Measurements from ENCODE around the gene PKP3. TPM values are rescaled to one million over a fixed set of nuclear protein-coding genes. Genes with fewer than 3 reads are reported as not detected.
"Not testable (repeated sequence)": the region's sequence is repeated elsewhere in the genome, so short reads cannot be mapped to it uniquely, and the experiment has no call there.

PKP3 gene
- total and polyA plus RNA-seq, 12 donors, result 0.13 to 3.0 (median 0.72) TPM

DNA sequence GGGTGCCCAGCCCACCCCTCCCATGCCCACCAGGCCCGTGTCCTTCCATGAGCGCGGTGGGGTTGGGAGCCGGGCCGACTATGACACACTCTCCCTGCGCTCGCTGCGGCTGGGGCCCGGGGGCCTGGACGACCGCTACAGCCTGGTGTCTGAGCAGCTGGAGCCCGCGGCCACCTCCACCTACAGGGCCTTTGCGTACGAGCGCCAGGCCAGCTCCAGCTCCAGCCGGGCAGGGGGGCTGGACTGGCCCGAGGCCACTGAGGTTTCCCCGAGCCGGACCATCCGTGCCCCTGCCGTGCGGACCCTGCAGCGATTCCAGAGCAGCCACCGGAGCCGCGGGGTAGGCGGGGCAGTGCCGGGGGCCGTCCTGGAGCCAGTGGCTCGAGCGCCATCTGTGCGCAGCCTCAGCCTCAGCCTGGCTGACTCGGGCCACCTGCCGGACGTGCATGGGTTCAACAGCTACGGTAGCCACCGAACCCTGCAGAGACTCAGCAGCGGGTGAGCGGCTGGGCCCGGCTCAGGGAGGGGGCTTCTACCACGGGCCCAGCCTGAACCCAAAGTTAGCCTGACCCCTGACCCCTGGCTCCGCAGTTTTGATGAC lies 3.0 kb downstream of the PKP3 start:
- H3K4me3 ChIP-seq, result peak overlapping the region in 9 of 10 donors; percentile 29 to 53 (median 46)
- no peaks in the 10 kb centered on the region for H3K36me3 ChIP-seq
- peaks cover 0 to 5% (median 0%) of the 10 kb centered on the region in 11 donors for H3K9me3 ChIP-seq
- peaks cover 0 to 53% (median 9%) of the 10 kb centered on the region in 7 donors for H3K27me3 ChIP-seq
- intact Hi-C loops (cut with DNase I), result loop anchor here in 1 of 10 donors (10.0 kb wide), 1 partner anchor 118 kb away; no protein-coding TSS in a partner anchor
- peaks cover 0 to 17% (median 7%) of the 10 kb centered on the region in 9 donors for H3K4me1 ChIP-seq
- peak overlapping the region in 1 of 10 donors; percentile 28 for H3K27ac ChIP-seq
- TF ChIP-seq, protein P1, sequence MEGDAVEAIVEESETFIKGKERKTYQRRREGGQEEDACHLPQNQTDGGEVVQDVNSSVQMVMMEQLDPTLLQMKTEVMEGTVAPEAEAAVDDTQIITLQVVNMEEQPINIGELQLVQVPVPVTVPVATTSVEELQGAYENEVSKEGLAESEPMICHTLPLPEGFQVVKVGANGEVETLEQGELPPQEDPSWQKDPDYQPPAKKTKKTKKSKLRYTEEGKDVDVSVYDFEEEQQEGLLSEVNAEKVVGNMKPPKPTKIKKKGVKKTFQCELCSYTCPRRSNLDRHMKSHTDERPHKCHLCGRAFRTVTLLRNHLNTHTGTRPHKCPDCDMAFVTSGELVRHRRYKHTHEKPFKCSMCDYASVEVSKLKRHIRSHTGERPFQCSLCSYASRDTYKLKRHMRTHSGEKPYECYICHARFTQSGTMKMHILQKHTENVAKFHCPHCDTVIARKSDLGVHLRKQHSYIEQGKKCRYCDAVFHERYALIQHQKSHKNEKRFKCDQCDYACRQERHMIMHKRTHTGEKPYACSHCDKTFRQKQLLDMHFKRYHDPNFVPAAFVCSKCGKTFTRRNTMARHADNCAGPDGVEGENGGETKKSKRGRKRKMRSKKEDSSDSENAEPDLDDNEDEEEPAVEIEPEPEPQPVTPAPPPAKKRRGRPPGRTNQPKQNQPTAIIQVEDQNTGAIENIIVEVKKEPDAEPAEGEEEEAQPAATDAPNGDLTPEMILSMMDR (IDR thresholded peaks at IDR 0.05), result peak in 8 of 9 donors; percentile 33 to 68 (median 52)
- 19 to 45% methylated on average over 43 of the region's 43 CpGs for whole genome bisulfite sequencing, 2 donors
- peak; percentile 71 to 94 (median 89) for ATAC-seq
- DNase-seq, result peak; percentile 62 to 66

DNA sequence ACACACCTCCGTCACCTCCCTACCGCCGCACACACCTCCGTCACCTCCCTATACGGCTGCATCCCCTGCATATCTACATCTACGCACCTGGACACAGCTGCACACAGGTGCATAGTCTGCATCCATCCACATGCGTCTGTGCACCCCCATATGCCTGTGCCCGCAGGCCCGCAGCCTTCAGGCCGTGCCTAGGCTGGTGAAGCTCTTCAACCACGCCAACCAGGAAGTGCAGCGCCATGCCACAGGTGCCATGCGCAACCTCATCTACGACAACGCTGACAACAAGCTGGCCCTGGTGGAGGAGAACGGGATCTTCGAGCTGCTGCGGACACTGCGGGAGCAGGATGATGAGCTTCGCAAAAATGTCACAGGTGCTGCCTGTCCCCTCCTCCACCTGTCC lies 4.8 kb downstream of the PKP3 start:
- whole genome bisulfite sequencing, 2 donors, result 84 to 95% methylated on average over 20 of the region's 20 CpGs
- DNase-seq, result no peak
- Histone ChIP-seq H3K4me3 (no peak overlapping the region), H3K4me1 (peaks cover 0 to 15% (median 7%) of the 10 kb centered on the region in 9 donors), H3K36me3 (no peaks in the 10 kb centered on the region), H3K27ac (no peak overlapping the region), H3K9me3 (peaks cover 0 to 5% (median 0%) of the 10 kb centered on the region in 11 donors), H3K27me3 (peaks cover 0 to 35% (median 5%) of the 10 kb centered on the region in 7 donors)
- no peak for ATAC-seq
- TF ChIP-seq, protein P1 (IDR thresholded peaks at IDR 0.05), result no peak
- intact Hi-C loops (cut with DNase I), result loop anchor here in 1 of 10 donors (10.0 kb wide), 1 partner anchor 116 kb away; no protein-coding TSS in a partner anchor

DNA sequence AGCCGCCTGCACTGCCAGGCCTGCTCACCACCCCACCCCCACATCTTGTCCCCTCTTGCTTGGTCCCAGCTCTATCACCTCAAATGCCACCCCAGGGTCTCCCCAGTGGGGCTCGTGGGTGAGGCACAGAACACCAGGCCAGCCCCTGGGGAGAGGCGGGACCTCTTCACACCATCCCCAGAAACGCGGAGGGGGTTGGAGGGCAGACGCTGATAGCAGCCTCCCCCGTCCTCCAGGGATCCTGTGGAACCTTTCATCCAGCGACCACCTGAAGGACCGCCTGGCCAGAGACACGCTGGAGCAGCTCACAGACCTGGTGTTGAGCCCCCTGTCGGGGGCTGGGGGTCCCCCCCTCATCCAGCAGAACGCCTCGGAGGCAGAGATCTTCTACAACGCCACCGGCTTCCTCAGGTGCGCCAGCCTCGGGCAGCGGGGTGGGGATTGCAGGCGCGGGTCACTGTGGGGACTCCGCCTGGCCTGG lies 5.8 kb downstream of the PKP3 start:
- peaks cover 0 to 13% (median 7%) of the 10 kb centered on the region in 9 donors for H3K4me1 ChIP-seq
- ATAC-seq, result no peak
- DNase-seq, result peak in 1 of 2 donors; percentile 9
- no peaks in the 10 kb centered on the region for H3K36me3 ChIP-seq
- H3K9me3 ChIP-seq, result peaks cover 0 to 5% (median 0%) of the 10 kb centered on the region in 11 donors
- intact Hi-C loops (cut with DNase I), result loop anchor here in 2 of 10 donors (10.0 kb wide), 1 partner anchor 115 kb away; no protein-coding TSS in a partner anchor
- no peak overlapping the region for H3K27ac ChIP-seq
- H3K27me3 ChIP-seq, result peaks cover 0 to 27% (median 5%) of the 10 kb centered on the region in 7 donors
- 20 to 82% methylated on average over 21 of the region's 21 CpGs for WGBS, 2 donors
- TF ChIP-seq, protein P1 (IDR thresholded peaks at IDR 0.05), result no peak
- no peak overlapping the region for H3K4me3 ChIP-seq

DNA sequence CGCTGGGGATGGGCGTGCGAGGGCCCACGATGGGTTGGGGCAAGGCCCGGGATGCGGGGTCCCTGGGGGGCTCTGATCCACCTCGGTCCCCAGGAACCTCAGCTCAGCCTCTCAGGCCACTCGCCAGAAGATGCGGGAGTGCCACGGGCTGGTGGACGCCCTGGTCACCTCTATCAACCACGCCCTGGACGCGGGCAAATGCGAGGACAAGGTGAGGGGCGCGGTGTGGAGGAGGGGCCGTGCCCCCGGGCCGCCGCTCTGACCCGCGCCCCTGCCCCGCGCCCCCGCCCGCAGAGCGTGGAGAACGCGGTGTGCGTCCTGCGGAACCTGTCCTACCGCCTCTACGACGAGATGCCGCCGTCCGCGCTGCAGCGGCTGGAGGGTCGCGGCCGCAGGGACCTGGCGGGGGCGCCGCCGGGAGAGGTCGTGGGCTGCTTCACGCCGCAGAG lies 6.3 kb downstream of the PKP3 start:
- no peak overlapping the region for H3K27ac ChIP-seq
- H3K9me3 ChIP-seq, result peaks cover 0 to 5% (median 0%) of the 10 kb centered on the region in 11 donors
- no peak overlapping the region for H3K4me3 ChIP-seq
- intact Hi-C loops (cut with DNase I), result loop anchor here in 1 of 10 donors (10.0 kb wide), 1 partner anchor 115 kb away; no protein-coding TSS in a partner anchor
- ATAC-seq, result no peak
- WGBS, 2 donors, result 9 to 82% methylated on average over 30 to 50 of the region's 50 CpGs
- TF ChIP-seq, protein P1 (IDR thresholded peaks at IDR 0.05), result no peak
- peaks cover 0 to 14% (median 6%) of the 10 kb centered on the region in 9 donors for H3K4me1 ChIP-seq
- H3K27me3 ChIP-seq, result peaks cover 0 to 22% (median 5%) of the 10 kb centered on the region in 7 donors
- no peaks in the 10 kb centered on the region for H3K36me3 ChIP-seq
- DNase-seq, result peak in 1 of 2 donors; percentile 10

DNA sequence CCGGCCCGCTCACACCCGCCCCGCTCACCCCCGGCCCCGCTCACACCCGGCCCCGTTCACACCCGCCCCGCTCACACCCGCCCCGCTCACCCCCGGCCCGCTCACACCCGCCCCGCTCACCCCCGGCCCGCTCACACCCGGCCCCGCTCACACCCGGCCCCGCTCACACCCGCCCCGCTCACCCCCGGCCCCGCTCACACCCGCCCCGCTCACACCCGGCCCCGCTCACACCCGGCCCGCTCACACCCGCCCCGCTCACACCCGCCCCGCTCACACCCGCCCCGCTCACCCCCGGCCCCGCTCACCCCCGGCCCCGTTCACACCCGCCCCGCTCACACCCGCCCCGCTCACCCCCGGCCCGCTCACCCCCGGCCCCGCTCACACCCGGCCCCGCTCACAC lies 7.2 kb downstream of the PKP3 start:
- intact Hi-C loops (cut with DNase I), result loop anchor here in 1 of 10 donors (10.0 kb wide), 1 partner anchor 114 kb away; no protein-coding TSS in a partner anchor
- H3K4me1 ChIP-seq, result peaks cover 5 to 24% (median 11%) of the 10 kb centered on the region in 9 donors
- H3K27me3 ChIP-seq, result peaks cover 0 to 15% (median 5%) of the 10 kb centered on the region in 7 donors
- 99% methylated on average over 34 of the region's 52 CpGs; no CpG with 5 or more reads in 1 of the 2 donors for WGBS, 2 donors
- not testable (repeated sequence) for DNase-seq, H3K4me3 ChIP-seq, H3K27ac ChIP-seq, H3K36me3 ChIP-seq, ATAC-seq, H3K9me3 ChIP-seq

Measured in heart right ventricle (tissue), 16 donors.